Gastroesophageal sphincter (tissue), 3 donors: ENCODE data around the gene PACSIN3.

Source experiments
- CTCF ChIP-seq, 4 experiments: fragments of 200-600 bp in 2 of 4; fragments of 450-650 bp in 2 of 4; sonication (generic) in 1 of 4; IDR thresholded peaks; one replicate each; pipeline ENCODE4 v1.5.1; 2017 to 2019; ENCODE audit warnings: antibody characterized with exemption in 4 of 4, mild to moderate bottlenecking in 2 of 4, moderate library complexity in 2 of 4
- EP300 ChIP-seq: sonication (generic); formaldehyde crosslinking; IDR thresholded peaks from one replicate; pipeline ENCODE4 v1.6.1; 2017; ENCODE audit warnings: antibody characterized with exemption, mild to moderate bottlenecking
- POLR2A ChIP-seq, 2 donors: fragments of 450-650 bp; IDR thresholded peaks; one replicate each; pipeline ENCODE4 v1.6.1; 2017; ENCODE audit warnings: antibody characterized with exemption in 2 of 2, mild to moderate bottlenecking in 2 of 2, moderate library complexity in 1 of 2
- POLR2AphosphoS5 ChIP-seq: sonication (generic); formaldehyde crosslinking; IDR thresholded peaks from one replicate; pipeline ENCODE4 v1.6.1; 2017; ENCODE audit warnings: antibody characterized with exemption

- TF ChIP-seq CTCF (IDR thresholded peaks at IDR 0.05) = no peak
- no peak for TF ChIP-seq EP300
- TF ChIP-seq POLR2AphosphoS5 = no peak
- TF ChIP-seq POLR2A (IDR thresholded peaks at IDR 0.05) = no peak
Measured at GRCh38 chr11:47164321-47164720, 21.9 kb downstream of the PACSIN3 start.
